22Rv1 (cell line): ENCODE results near the gene FKRP.

Experiments used
- ZFX ChIP-seq: fragments of 450-650 bp; IDR thresholded peaks from 2 replicates; pipeline ENCODE4 v1.6.1; 2017; ENCODE audit warnings: antibody characterized with exemption, borderline replicate concordance
- TF ChIP-seq, protein P1 (sequence below): fragments of 450-650 bp; IDR thresholded peaks from 2 replicates; pipeline ENCODE4 v1.5.1; 2017; ENCODE audit warnings: mild to moderate bottlenecking

DNA sequence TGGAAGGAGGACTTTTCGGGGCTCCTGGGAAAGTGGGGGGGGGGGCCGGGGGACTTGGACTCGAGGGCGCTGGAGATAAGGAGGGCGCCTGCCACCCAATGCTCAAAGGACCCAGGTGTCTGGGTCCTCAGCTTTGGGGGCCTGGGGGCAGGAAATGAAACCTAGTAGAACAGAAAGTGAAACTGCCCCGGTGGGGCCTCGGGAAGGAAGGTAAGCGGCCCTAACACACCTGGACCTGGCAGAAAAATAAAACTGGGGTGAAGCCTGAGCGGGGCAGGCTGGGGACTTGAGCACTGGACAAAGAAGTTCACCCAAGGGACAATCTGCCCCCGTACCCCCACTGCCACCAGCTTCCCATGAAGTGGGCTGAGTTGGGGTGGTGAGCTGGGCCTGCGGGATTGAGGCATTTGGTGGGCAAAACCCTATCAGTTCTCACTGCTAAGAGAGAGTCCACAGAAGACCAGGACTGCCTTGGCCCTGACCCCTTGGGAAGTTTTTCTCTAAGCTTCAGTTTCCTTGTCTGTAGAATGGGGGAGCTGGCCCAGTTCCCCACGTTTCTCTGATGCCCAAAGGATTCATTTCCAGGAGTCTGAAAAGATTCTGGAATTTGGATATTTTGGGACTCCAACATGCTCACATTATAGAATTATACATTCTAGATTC, 31.3 kb upstream of the FKRP start:
- TF ChIP-seq, protein P1, sequence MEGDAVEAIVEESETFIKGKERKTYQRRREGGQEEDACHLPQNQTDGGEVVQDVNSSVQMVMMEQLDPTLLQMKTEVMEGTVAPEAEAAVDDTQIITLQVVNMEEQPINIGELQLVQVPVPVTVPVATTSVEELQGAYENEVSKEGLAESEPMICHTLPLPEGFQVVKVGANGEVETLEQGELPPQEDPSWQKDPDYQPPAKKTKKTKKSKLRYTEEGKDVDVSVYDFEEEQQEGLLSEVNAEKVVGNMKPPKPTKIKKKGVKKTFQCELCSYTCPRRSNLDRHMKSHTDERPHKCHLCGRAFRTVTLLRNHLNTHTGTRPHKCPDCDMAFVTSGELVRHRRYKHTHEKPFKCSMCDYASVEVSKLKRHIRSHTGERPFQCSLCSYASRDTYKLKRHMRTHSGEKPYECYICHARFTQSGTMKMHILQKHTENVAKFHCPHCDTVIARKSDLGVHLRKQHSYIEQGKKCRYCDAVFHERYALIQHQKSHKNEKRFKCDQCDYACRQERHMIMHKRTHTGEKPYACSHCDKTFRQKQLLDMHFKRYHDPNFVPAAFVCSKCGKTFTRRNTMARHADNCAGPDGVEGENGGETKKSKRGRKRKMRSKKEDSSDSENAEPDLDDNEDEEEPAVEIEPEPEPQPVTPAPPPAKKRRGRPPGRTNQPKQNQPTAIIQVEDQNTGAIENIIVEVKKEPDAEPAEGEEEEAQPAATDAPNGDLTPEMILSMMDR: no peak
- TF ChIP-seq ZFX: no peak
